SH-SY5Y (cell line): ENCODE results near the gene UBA1.

Experiments
- GATA2 ChIP-seq: IDR thresholded peaks from 2 replicates; pipeline ENCODE4 v1.6.1; 2011; ENCODE audit warnings: mild to moderate bottlenecking, low read depth, low read length
- GATA3 ChIP-seq: IDR thresholded peaks from 2 replicates; pipeline ENCODE4 v1.6.1; 2011; ENCODE audit warnings: low read depth, mild to moderate bottlenecking, low read length, moderate library complexity

DNA sequence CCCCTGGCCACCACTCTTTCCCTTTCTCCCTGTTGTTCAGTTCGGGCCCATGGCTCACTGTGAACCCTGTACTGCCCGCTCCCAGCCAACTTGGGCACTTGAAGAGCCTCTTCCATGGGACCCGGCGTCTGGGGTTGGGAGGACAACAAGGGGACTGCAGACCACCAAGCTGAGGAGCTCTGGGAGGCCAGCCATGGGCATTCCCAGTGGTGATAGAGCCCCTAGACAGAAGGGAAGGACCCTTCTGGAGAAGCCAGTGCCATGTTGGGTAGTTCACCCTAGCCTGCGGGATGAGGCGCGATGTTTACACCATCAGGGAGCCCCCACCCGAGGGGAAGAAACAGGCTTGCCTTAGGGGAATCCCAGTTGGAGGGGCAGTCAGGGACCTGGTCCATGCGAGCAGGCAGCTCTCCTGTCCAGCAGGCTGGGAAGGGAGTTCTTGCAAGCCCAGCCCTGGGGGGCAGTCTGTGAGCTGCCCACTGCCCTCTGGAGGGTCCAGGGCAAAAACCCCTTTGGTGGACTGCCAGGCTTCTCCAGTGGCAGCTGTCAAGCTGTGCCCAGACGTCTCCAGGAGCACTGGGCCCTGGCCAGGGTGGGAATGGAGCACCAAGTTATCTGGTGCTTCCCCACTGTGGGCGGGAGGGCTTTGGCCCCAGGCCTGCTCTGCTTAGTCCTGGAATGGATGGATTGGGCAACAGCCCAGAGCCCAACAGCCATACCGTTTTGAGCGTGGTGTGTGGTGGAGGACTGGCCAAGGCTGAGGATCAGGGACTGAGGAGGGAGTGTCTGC lies 23.7 kb upstream of the UBA1 start:
- no peak for TF ChIP-seq GATA2
- no peak for TF ChIP-seq GATA3
